ENCODE results near the gene WDFY3.

- TF ChIP-seq, protein P1, sequence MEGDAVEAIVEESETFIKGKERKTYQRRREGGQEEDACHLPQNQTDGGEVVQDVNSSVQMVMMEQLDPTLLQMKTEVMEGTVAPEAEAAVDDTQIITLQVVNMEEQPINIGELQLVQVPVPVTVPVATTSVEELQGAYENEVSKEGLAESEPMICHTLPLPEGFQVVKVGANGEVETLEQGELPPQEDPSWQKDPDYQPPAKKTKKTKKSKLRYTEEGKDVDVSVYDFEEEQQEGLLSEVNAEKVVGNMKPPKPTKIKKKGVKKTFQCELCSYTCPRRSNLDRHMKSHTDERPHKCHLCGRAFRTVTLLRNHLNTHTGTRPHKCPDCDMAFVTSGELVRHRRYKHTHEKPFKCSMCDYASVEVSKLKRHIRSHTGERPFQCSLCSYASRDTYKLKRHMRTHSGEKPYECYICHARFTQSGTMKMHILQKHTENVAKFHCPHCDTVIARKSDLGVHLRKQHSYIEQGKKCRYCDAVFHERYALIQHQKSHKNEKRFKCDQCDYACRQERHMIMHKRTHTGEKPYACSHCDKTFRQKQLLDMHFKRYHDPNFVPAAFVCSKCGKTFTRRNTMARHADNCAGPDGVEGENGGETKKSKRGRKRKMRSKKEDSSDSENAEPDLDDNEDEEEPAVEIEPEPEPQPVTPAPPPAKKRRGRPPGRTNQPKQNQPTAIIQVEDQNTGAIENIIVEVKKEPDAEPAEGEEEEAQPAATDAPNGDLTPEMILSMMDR (IDR thresholded peaks at IDR 0.05; ENCODE audit: insufficient read depth, low read depth, low read length): no peak
- TF ChIP-seq EZH2 (IDR thresholded peaks at IDR 0.05; ENCODE audit: insufficient read depth, low read length): no peak
Observed at GRCh38 chr4:84958434-84958833, 8.1 kb downstream of the WDFY3 start.
